Erythroblast (primary cell): ENCODE results near the gene INTS2.
"Not testable (repeated sequence)": the region's sequence is repeated elsewhere in the genome, so short reads cannot be mapped to it uniquely, and the experiment has no call there.

Experiments used
- DNase-seq, 2 experiments: peaks; one replicate each; lab custom pipeline; 2025; lab: John Stamatoyannopoulos, UW
- GATA1 ChIP-seq: IDR thresholded peaks from 2 replicates; pipeline ENCODE4 v1.6.1; 2011; ENCODE audit warnings: low read depth, mild to moderate bottlenecking, control low read depth, low read length, moderate library complexity
- POLR2A ChIP-seq: IDR thresholded peaks from 2 replicates; pipeline ENCODE4 v1.6.1; 2011; ENCODE audit warnings: mild to moderate bottlenecking, low read length

Gene INTS2

GRCh38 chr17:61832463-61832862 is 95.3 kb downstream of the INTS2 start:
- TF ChIP-seq GATA1 (no peak), POLR2A (no peak)
- DNase-seq = no peak

- no peak for DNase-seq
- TF ChIP-seq GATA1 (no peak), POLR2A (no peak)
Measured at GRCh38 chr17:61831099-61831498, 96.7 kb downstream of the INTS2 start.

GRCh38 chr17:61828694-61829093 is 99.1 kb downstream of the INTS2 start:
- no peak for DNase-seq
- no peak for TF ChIP-seq POLR2A
- TF ChIP-seq GATA1 = no peak

GRCh38 chr17:61827649-61828395 is 100.0 kb downstream of the INTS2 start:
- TF ChIP-seq GATA1 = no peak
- TF ChIP-seq POLR2A = no peak
- DNase-seq = no peak

GRCh38 chr17:61826866-61827265 is 100.9 kb downstream of the INTS2 start:
- DNase-seq = not testable (repeated sequence)

- DNase-seq = not testable (repeated sequence)
Measured at GRCh38 chr17:61826198-61826597, 101.6 kb downstream of the INTS2 start.

GRCh38 chr17:61825448-61826137 is 102.2 kb downstream of the INTS2 start:
- DNase-seq = no peak
- no peak for TF ChIP-seq POLR2A

- TF ChIP-seq GATA1 = no peak
- no peak for TF ChIP-seq POLR2A
- no peak for DNase-seq
Measured at GRCh38 chr17:61822326-61823285, 105.2 kb downstream of the INTS2 start.

- no peak for TF ChIP-seq POLR2A
- TF ChIP-seq GATA1 = no peak
Measured at GRCh38 chr17:61821655-61822054, 106.1 kb downstream of the INTS2 start.

GRCh38 chr17:61819265-61819664 is 108.5 kb downstream of the INTS2 start:
- DNase-seq = not testable (repeated sequence)

More at GRCh38 chr17:61821655-61822054, 106.1 kb downstream of the INTS2 start:
- DNase-seq = no peak

- TF ChIP-seq GATA1 = no peak
- no peak for TF ChIP-seq POLR2A
- DNase-seq = no peak
Measured at GRCh38 chr17:61818225-61818624, 109.6 kb downstream of the INTS2 start.

- TF ChIP-seq POLR2A (no peak), GATA1 (no peak)
- DNase-seq = no peak
Measured at GRCh38 chr17:61817452-61817851, 110.3 kb downstream of the INTS2 start.

GRCh38 chr17:61816538-61816937 is 111.2 kb downstream of the INTS2 start:
- no peak for DNase-seq

More at GRCh38 chr17:61816538-61816937, 111.2 kb downstream of the INTS2 start:
- TF ChIP-seq GATA1 = no peak
- TF ChIP-seq POLR2A = no peak
